DLD1 (cell line): ENCODE results near the gene DCD.

Experiments used
- in situ Hi-C: cut with HindIII; loops from 2 replicates; pipeline ENCODE4 v1.10.0; 2017; ENCODE audit warnings: low sequenced_read_pairs

DCD gene

DNA sequence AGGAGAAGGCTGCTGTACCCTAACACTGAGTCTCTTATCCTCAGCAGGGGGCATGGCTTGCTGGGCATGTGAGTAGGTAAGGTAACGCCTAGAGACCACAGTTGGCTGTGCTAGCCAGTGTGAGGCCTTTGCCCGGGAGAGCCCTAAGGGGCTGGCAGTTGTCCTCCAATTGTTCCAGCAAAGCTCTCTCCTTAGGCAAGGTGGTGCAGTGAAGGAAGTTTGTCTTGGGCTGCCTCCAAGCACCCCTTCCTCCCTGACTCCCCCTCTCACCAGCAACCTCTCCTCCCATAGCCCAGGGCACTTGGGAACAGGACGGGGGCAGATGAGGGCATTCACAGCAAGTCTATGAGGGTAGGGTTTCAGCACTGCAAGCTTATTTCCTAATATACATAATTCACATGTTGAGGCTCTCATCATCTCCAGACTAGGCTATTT, 36.4 kb downstream of the DCD start:
- in situ Hi-C loops: no loop called here

DNA sequence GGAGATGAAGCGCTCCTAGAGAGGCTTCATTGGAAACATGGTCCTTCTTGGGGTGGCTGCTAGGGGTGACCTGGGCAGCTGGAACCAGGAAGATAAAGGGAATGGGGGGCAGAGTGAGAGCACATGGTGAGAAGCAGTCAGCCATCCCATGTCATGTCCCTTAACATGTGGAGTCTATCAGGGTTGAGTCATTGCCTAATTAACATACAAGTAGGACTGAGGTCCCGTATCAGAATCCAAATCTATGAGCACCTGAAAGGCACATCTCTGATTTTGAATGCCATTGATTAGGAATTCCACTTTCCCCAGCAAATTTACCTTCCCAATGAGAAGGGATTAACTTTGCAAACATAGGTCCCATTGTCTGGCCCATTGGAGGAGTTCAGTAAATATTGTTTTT, 39.4 kb downstream of the DCD start:
- in situ Hi-C loops: no loop called here

DNA sequence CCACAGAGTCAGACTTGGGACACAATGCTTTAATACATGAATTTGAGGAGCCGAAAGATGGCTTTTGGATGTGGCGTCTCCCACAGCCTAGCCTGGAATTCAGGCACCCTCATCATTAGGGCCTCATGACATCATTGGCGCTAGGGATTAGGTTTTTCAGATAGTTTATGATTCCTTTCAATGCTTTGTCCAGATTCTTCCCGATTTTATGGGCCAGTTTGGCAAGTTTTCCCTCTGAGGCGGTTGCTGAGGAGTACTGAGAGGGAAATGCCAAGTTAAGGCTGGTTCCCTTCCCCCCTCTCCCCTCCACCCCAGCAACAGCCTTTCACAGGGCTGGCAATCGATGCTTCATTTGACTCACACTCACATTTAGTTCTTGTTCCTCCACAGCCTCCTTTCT, 40.0 kb downstream of the DCD start:
- in situ Hi-C loops: no loop called here

DNA sequence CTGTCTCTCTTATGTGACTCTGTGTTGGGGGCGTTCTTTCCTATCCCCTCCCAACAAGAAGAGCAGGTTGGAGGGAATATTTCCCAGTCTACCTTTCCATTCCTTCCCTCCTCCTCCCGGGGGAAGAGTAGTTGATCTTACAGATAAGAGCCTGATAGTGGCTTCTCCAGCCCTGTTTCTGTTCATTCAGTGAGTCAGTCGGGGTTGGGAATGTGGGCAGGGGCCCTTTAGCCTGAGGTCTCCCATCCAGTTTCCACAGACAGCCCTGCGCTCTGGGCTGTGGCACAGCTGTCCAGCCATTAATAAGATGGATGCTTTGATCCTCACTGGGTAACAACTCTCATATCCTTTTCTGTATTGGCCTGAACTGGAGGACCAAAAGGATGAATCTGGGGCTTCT, 41.6 kb downstream of the DCD start:
- in situ Hi-C loops: no loop called here

DNA sequence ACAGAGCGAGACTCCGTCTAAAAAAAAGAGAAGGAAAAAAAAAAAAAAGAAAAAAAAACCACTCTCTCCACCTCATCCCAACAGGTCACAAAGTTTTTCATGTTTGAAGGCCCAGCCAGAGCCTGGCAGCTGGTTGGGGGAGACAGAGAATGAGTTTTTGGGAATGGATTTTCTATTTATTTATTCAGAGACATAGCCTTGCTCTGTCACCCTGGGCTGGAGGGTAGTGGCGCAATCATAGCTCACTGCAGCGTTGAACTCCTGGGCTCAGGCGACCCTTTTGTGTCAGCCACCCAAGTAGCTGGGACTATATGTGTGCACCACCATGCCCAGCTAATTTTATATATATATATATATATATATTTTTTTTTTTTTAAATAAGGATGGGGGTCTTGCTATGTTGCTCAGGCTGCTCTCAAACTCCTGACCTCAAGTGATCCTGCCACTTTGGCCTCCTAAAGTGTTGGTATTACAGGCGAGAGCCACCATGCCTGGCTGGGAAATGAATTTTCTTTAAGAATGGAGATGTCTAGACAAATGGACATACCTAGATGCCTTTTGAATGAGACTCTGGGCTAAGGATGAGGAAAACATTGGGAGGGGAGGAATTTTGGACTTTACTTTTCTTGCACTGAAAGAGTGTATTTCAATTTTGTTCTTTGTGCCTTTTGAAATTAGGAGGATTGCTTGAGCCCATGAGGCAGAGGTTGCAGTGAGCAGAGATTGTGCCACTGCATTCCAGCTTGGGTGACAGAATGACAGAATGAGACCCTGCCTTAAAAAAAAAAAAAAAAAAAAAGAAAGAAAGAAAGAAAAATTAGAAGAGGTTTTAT, 42.8 kb downstream of the DCD start:
- in situ Hi-C loops: no loop called here

DNA sequence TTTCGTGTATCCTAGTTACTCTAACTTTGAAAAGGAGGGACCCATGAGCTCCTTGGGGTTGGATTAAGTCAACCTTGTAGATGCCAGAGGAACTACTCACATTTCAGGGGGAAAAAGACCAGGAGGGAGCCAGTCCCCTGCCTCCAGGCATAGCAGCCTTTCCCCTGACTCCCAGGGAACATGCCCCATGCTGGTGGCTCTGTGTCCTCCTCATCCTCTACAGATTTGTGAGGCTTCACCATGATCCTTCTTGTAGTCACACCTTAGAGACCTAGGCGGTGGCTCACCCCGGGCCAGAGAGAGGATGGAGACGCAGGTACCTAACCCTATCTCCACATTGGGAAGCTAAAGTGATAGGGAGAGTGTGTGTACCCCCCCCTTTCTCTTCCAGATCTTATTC, 43.7 kb downstream of the DCD start:
- in situ Hi-C loops: no loop called here

DNA sequence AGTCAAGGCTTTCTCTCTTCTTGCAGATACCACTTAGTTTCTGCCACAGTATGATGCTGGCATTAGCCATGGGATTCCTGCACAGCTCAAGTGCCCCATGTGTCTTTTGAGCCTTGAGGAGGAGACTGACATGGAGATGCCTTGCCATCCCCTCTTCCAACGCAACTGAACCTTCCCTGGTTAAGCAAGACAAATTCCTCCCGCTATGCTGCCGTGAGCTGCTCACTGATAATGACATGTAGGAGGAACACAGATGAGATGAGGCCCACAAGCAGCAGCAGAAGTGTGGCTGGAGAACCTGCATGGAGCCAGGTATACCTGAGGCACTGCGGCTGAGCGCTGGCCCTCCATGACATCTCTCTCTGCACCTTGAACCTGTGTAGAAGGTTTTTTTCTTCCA, 44.3 kb downstream of the DCD start:
- in situ Hi-C loops: no loop called here

DNA sequence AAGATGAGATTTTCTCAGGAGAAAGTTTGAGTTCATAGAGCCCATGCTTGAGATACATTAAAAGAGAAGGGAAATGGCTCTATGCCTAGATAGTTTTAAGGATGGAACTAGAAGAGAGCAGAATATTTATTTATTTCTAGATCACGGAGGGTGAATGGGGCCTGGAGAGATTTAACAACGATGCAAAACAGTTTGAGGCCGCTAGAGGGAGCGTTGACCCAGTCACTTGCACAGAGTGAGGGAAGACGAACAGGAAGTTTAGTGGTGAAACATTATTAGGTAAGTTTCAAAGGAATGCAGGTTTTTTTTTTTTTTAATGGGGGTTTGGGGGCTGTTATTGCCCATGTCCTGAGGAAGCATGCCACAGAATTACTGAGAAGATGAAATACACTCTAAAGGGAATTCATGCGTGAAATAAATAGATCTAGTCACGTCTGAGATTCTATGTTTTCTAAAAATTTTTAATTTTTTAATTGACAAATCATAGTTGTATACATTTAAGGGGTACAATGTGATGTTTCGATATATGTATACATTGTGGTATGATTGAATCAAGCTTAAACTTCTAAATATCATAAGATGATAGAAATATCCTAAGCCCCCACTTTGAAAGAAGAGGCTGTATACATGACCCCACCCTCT, 44.9 kb downstream of the DCD start:
- in situ Hi-C loops: no loop called here

DNA sequence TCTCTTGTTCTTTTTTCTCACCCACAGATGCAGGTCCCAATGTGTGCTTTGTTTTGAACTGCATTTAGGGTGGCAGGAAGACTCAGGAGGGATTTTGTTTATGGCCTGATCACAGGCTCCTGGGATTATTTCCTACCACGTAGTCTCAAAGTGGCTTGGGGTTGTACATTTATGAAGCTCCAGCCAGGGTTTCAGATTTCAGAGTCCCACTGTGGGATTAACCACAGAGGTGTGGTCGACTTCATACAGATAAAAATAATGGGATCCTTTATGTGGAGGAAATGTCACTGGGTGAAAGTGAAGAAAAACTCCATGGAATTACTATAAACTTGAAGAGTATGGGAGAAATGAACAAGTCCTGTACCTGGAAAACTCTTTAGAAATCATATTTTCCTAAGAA, 45.5 kb downstream of the DCD start:
- in situ Hi-C loops: no loop called here

DNA sequence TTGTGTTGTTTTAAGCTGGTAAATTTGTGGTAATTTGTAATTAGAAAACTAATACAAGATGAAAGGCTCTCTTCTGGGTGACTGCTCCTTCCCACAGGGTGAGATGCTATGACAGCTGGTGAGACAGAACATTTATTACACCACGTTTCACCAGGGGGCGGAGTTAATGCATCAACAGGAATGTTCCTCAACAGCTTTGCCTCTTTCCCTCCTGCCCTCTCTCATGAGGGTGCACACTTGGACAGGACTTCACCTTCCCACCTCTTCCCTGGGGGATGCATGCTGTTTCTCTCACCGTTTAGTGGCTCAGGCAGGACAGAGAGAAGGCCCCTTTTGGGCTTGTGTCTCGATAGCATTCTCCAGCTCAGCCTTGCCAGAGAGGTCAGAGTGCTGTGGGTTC, 46.3 kb downstream of the DCD start:
- in situ Hi-C loops: no loop called here

DNA sequence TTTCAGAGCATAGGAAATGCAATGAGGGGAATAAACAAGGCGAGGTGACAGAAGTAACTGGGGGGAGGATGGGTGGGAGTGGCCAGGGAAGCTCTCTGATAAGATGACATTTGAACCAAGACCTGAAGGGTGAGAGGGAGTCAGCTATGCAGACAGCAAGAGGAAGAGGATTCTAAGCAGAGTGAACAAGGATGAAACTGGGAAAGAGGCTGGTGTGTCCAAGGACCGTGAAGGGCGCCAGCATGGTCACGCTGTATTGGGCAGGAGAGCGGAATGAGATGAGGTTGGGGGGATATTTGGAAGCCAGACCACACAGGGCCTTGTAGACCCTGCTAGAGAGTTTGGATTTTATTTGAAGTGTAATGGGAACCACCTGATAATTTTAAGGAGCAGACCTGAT, 49.2 kb downstream of the DCD start:
- in situ Hi-C loops: no loop called here

DNA sequence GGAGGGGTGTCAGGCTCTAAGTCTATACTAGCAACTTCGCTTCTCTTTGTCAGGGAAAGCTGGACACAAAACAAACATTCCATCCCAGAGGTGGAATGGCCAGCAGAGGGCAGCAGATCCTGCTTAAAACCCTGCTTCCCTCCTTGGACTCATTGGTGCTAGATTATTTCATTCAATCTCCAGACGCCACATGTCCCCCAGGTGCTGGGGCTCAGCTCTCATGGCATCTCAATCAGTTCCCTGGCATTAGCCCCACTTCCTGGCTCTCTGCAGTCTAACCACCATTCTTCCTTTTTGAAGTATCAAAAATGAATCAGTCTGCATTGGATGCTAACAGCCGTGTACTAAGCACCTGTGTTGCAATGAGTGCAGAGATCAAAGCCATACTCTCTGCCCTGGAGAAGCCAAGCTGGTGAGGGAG, 51.6 kb downstream of the DCD start:
- in situ Hi-C loops: no loop called here

DNA sequence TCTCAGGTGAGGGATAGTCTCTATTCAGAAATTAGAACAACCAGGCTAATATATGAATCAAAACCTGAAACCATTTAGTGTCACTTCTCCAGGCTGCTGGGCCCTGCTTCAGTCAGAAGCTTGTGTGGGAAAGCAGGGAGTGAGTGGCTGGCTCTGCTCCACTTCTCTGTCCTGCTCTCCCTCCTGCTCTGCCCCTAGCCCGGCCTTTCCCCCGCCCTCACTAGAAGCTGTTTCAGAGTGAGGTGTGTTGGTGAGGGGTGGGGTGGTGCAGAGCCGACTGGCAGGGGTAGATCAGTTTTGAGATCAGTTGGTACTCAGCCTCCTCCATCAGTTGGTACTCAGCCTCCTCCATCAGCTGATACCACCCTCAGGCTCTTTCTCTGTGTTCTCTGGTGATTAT, 52.7 kb downstream of the DCD start:
- in situ Hi-C loops: no loop called here
